ENCODE data around the gene CSPG4.
"Not testable (repeated sequence)": the region's sequence is repeated elsewhere in the genome, so short reads cannot be mapped to it uniquely, and the experiment has no call there.

Gene CSPG4

GRCh38 chr15:75704263-75704615, 8.4 kb downstream of the CSPG4 start:
- Histone ChIP-seq H4K20me1 (ENCODE audit: insufficient read depth, low read length) (no peaks in the 10 kb centered on the region), H2AFZ (ENCODE audit: low read length) (no peak overlapping the region), H3K27ac (ENCODE audit: low read length) (no peak overlapping the region), H3K36me3 (replicated peaks; ENCODE audit: insufficient read depth, low read length) (no peaks in the 10 kb centered on the region), H3K79me2 (ENCODE audit: low read length) (no peaks in the 10 kb centered on the region), H3K9me2 (replicated peaks; ENCODE audit: insufficient read depth, low read length) (no peaks in the 10 kb centered on the region), H3K27me3 (replicated peaks; ENCODE audit: insufficient read depth, low read length) (no peaks in the 10 kb centered on the region), H3F3A (ENCODE audit: insufficient read depth, low read length) (no peaks in the 10 kb centered on the region), H3K4me1 (ENCODE audit: low read length) (no peaks in the 10 kb centered on the region), H3K9me3 (replicated peaks; ENCODE audit: insufficient read depth, low read length) (no peaks in the 10 kb centered on the region), H3K4me2 (ENCODE audit: low read depth, low read length) (no peak overlapping the region), H3K4me3 (ENCODE audit: low read length) (no peak overlapping the region), H3K9ac (ENCODE audit: low read length) (no peak overlapping the region)
- TF ChIP-seq CTCF (IDR thresholded peaks at IDR 0.05; ENCODE audit: low read length): no peak
- no peak for TF ChIP-seq EZH2 (optimal IDR thresholded peaks at IDR 0.05; ENCODE audit: low read depth, low read length)
- TF ChIP-seq EZH2phosphoT487 (IDR thresholded peaks at IDR 0.05; ENCODE audit: low read length): no peak
- no peak for DNase-seq

GRCh38 chr15:75703440-75704262, 9.0 kb downstream of the CSPG4 start:
- not testable (repeated sequence) for H2AFZ ChIP-seq (ENCODE audit: low read length); H4K20me1 ChIP-seq (ENCODE audit: insufficient read depth, low read length); H3K4me2 ChIP-seq (ENCODE audit: low read depth, low read length); DNase-seq; H3K36me3 ChIP-seq (replicated peaks; ENCODE audit: insufficient read depth, low read length); H3K9ac ChIP-seq (ENCODE audit: low read length); H3K4me1 ChIP-seq (ENCODE audit: low read length); H3K4me3 ChIP-seq (ENCODE audit: low read length); H3K27me3 ChIP-seq (replicated peaks; ENCODE audit: insufficient read depth, low read length); H3K79me2 ChIP-seq (ENCODE audit: low read length); H3K9me2 ChIP-seq (replicated peaks; ENCODE audit: insufficient read depth, low read length); H3K9me3 ChIP-seq (replicated peaks; ENCODE audit: insufficient read depth, low read length); H3F3A ChIP-seq (ENCODE audit: insufficient read depth, low read length); H3K27ac ChIP-seq (ENCODE audit: low read length)

- Histone ChIP-seq H3F3A (ENCODE audit: insufficient read depth, low read length) (no peaks in the 10 kb centered on the region), H3K4me3 (ENCODE audit: low read length) (no peak overlapping the region), H3K9me3 (replicated peaks; ENCODE audit: insufficient read depth, low read length) (no peaks in the 10 kb centered on the region), H4K20me1 (ENCODE audit: insufficient read depth, low read length) (no peaks in the 10 kb centered on the region), H3K27ac (ENCODE audit: low read length) (no peak overlapping the region), H3K4me2 (ENCODE audit: low read depth, low read length) (no peak overlapping the region), H2AFZ (ENCODE audit: low read length) (no peak overlapping the region), H3K9ac (ENCODE audit: low read length) (no peak overlapping the region), H3K4me1 (ENCODE audit: low read length) (no peaks in the 10 kb centered on the region), H3K9me2 (replicated peaks; ENCODE audit: insufficient read depth, low read length) (no peaks in the 10 kb centered on the region), H3K36me3 (replicated peaks; ENCODE audit: insufficient read depth, low read length) (no peaks in the 10 kb centered on the region), H3K79me2 (ENCODE audit: low read length) (no peaks in the 10 kb centered on the region), H3K27me3 (replicated peaks; ENCODE audit: insufficient read depth, low read length) (no peaks in the 10 kb centered on the region)
- DNase-seq: no peak
- TF ChIP-seq CTCF (IDR thresholded peaks at IDR 0.05; ENCODE audit: low read length): no peak
- TF ChIP-seq EZH2 (optimal IDR thresholded peaks at IDR 0.05; ENCODE audit: low read depth, low read length): no peak
- TF ChIP-seq EZH2phosphoT487 (IDR thresholded peaks at IDR 0.05; ENCODE audit: low read length): no peak
Measured at GRCh38 chr15:75702436-75702835, 10.2 kb downstream of the CSPG4 start.

GRCh38 chr15:75701071-75702003, 11.3 kb downstream of the CSPG4 start:
- not testable (repeated sequence) for H3K4me2 ChIP-seq (ENCODE audit: low read depth, low read length); H3K9ac ChIP-seq (ENCODE audit: low read length)

GRCh38 chr15:75699961-75700874, 12.4 kb downstream of the CSPG4 start:
- H3K36me3 ChIP-seq (replicated peaks; ENCODE audit: insufficient read depth, low read length); H2AFZ ChIP-seq (ENCODE audit: low read length); H3K9ac ChIP-seq (ENCODE audit: low read length); H4K20me1 ChIP-seq (ENCODE audit: insufficient read depth, low read length); H3K27me3 ChIP-seq (replicated peaks; ENCODE audit: insufficient read depth, low read length); H3F3A ChIP-seq (ENCODE audit: insufficient read depth, low read length); H3K4me1 ChIP-seq (ENCODE audit: low read length); H3K9me3 ChIP-seq (replicated peaks; ENCODE audit: insufficient read depth, low read length); H3K9me2 ChIP-seq (replicated peaks; ENCODE audit: insufficient read depth, low read length); DNase-seq; H3K27ac ChIP-seq (ENCODE audit: low read length); H3K4me3 ChIP-seq (ENCODE audit: low read length); H3K79me2 ChIP-seq (ENCODE audit: low read length); H3K4me2 ChIP-seq (ENCODE audit: low read depth, low read length): not testable (repeated sequence)

More at GRCh38 chr15:75701071-75702003, 11.3 kb downstream of the CSPG4 start:
- H2AFZ ChIP-seq (ENCODE audit: low read length); H3K27me3 ChIP-seq (replicated peaks; ENCODE audit: insufficient read depth, low read length); H3K4me1 ChIP-seq (ENCODE audit: low read length); H3K4me3 ChIP-seq (ENCODE audit: low read length); H3F3A ChIP-seq (ENCODE audit: insufficient read depth, low read length); H3K9me2 ChIP-seq (replicated peaks; ENCODE audit: insufficient read depth, low read length); H3K36me3 ChIP-seq (replicated peaks; ENCODE audit: insufficient read depth, low read length); H3K79me2 ChIP-seq (ENCODE audit: low read length); H3K9me3 ChIP-seq (replicated peaks; ENCODE audit: insufficient read depth, low read length); H4K20me1 ChIP-seq (ENCODE audit: insufficient read depth, low read length); DNase-seq; H3K27ac ChIP-seq (ENCODE audit: low read length): not testable (repeated sequence)

All from MM.1S (cell line).